C4-2B (cell line): ENCODE results near the gene LAMB2.

Experiments
- ZFX ChIP-seq: fragments of 450-650 bp; IDR thresholded peaks from 2 replicates; pipeline ENCODE4 v1.6.1; 2017
- TF ChIP-seq, protein P1 (sequence below): fragments of 450-650 bp; conservative IDR thresholded peaks from 2 replicates; pipeline ENCODE4 v1.5.1; 2017; ENCODE audit warnings: mild to moderate bottlenecking

DNA sequence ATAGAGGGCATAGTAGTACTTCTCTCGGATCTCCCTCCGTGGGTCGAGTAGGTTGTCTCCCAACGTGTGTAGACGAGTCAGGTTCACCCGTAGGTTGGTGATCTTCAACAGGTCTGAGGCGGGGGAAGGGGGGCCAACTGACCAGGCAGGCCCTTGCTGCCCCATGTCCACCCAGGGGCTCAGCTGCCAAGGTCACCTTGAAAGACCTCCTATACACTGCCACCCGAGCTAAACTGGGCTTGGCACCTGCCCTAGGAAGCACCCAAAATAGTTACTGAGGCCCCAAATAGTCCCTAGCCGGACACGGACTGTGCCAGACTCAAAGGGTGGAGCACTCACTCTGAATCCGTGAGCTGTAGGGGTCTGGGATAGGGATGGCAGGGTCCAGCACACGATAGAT is 1.8 kb downstream of the LAMB2 start:
- TF ChIP-seq ZFX = no peak
- TF ChIP-seq, protein P1, sequence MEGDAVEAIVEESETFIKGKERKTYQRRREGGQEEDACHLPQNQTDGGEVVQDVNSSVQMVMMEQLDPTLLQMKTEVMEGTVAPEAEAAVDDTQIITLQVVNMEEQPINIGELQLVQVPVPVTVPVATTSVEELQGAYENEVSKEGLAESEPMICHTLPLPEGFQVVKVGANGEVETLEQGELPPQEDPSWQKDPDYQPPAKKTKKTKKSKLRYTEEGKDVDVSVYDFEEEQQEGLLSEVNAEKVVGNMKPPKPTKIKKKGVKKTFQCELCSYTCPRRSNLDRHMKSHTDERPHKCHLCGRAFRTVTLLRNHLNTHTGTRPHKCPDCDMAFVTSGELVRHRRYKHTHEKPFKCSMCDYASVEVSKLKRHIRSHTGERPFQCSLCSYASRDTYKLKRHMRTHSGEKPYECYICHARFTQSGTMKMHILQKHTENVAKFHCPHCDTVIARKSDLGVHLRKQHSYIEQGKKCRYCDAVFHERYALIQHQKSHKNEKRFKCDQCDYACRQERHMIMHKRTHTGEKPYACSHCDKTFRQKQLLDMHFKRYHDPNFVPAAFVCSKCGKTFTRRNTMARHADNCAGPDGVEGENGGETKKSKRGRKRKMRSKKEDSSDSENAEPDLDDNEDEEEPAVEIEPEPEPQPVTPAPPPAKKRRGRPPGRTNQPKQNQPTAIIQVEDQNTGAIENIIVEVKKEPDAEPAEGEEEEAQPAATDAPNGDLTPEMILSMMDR = no peak
